SK-N-SH treated with all-trans-retinoic acid at 6 μM for 48 hours (cell line): ENCODE results near the gene FCHO1.

Source experiments
- ATAC-seq: fragments of 200-7000 bp; cut with Tn5 transposase; 3 replicates; pipeline ENCODE4 v1.9.1; 2020; ENCODE audit warnings: mild to moderate bottlenecking, moderate library complexity
- BACH2 ChIP-seq: fragments of 250-450 bp; sonication (Bioruptor Pico); IDR thresholded peaks from 2 replicates; pipeline ENCODE4 v1.9.0; 2021; ENCODE audit warnings: mild to moderate bottlenecking, borderline replicate concordance
- CREB5 ChIP-seq: fragments of 250-450 bp; sonication (Bioruptor Pico); IDR thresholded peaks from 2 replicates; pipeline ENCODE4 v1.5.1; 2020; ENCODE audit warnings: low read depth, mild to moderate bottlenecking, moderate library complexity
- CSDC2 ChIP-seq: fragments of 250-450 bp; sonication (Bioruptor Pico); IDR thresholded peaks from 2 replicates; pipeline ENCODE4 v1.5.0; 2020; ENCODE audit warnings: mild to moderate bottlenecking, moderate library complexity
- ESRRG ChIP-seq: fragments of 250-450 bp; sonication (Bioruptor Pico); IDR thresholded peaks from 2 replicates; pipeline ENCODE4 v1.6.1; 2021; ENCODE audit warnings: mild to moderate bottlenecking
- GLIS3 ChIP-seq: fragments of 250-450 bp; sonication (Bioruptor Pico); IDR thresholded peaks from 2 replicates; pipeline ENCODE4 v1.5.0; 2020; ENCODE audit warnings: mild to moderate bottlenecking, moderate library complexity
- ISL1 ChIP-seq: fragments of 250-450 bp; sonication (Bioruptor Pico); IDR thresholded peaks from 2 replicates; pipeline ENCODE4 v2.1.2; 2022; ENCODE audit warnings: mild to moderate bottlenecking, moderate library complexity
- OSR1 ChIP-seq: fragments of 250-450 bp; sonication (Bioruptor Pico); IDR thresholded peaks from 2 replicates; pipeline ENCODE4 v1.8.0; 2022; ENCODE audit warnings: moderate library complexity, mild to moderate bottlenecking, inconsistent platforms
- PATZ1 ChIP-seq: fragments of 250-450 bp; sonication (Bioruptor Pico); IDR thresholded peaks from 2 replicates; pipeline ENCODE4 v1.8.0; 2020; ENCODE audit warnings: mild to moderate bottlenecking, moderate library complexity, borderline replicate concordance
- POU6F1 ChIP-seq: fragments of 250-450 bp; sonication (Bioruptor Pico); IDR thresholded peaks from 2 replicates; pipeline ENCODE4 v1.8.0; 2021; ENCODE audit warnings: low read depth, mild to moderate bottlenecking, moderate library complexity, borderline replicate concordance
- PPARA ChIP-seq: fragments of 250-450 bp; sonication (Bioruptor Pico); IDR thresholded peaks from 2 replicates; pipeline ENCODE4 v1.5.0; 2020; ENCODE audit warnings: mild to moderate bottlenecking, borderline replicate concordance
- RARB ChIP-seq: fragments of 250-450 bp; sonication (Bioruptor Pico); IDR thresholded peaks from 2 replicates; pipeline ENCODE4 v1.8.0; 2021; ENCODE audit warnings: mild to moderate bottlenecking, moderate library complexity
- SNAI2 ChIP-seq: fragments of 250-450 bp; sonication (Bioruptor Pico); IDR thresholded peaks from 2 replicates; pipeline ENCODE4 v1.5.0; 2020; ENCODE audit warnings: mild to moderate bottlenecking, moderate library complexity
- TCF4 ChIP-seq: fragments of 250-450 bp; sonication (Bioruptor Pico); IDR thresholded peaks from 2 replicates; pipeline ENCODE4 v1.8.0; 2021; ENCODE audit warnings: mild to moderate bottlenecking, moderate library complexity, borderline replicate concordance
- TOX ChIP-seq: fragments of 250-450 bp; sonication (Bioruptor Pico); IDR thresholded peaks from 2 replicates; pipeline ENCODE4 v1.8.0; 2021; ENCODE audit warnings: mild to moderate bottlenecking, moderate library complexity, borderline replicate concordance
- TSHZ2 ChIP-seq: fragments of 250-450 bp; sonication (Bioruptor Pico); IDR thresholded peaks from 2 replicates; pipeline ENCODE4 v1.5.0; 2020; ENCODE audit warnings: mild to moderate bottlenecking, moderate library complexity
- ZC3H10 ChIP-seq: fragments of 250-450 bp; sonication (Bioruptor Pico); IDR thresholded peaks from 2 replicates; pipeline ENCODE4 v1.5.1; 2021; ENCODE audit warnings: mild to moderate bottlenecking, moderate library complexity
- ZFP3 ChIP-seq: fragments of 250-450 bp; sonication (Bioruptor Pico); IDR thresholded peaks from 2 replicates; pipeline ENCODE4 v1.5.0; 2020; ENCODE audit warnings: mild to moderate bottlenecking, moderate library complexity
- ZNF70 ChIP-seq: fragments of 450-650 bp; formaldehyde crosslinking; IDR thresholded peaks from 2 replicates; pipeline ENCODE4 v1.5.0; 2020; ENCODE audit warnings: mild to moderate bottlenecking, moderate library complexity
- ZNF8 ChIP-seq: fragments of 450-650 bp; formaldehyde crosslinking; IDR thresholded peaks from 2 replicates; pipeline ENCODE4 v1.5.0; 2020; ENCODE audit warnings: mild to moderate bottlenecking, moderate library complexity

Gene FCHO1

GRCh38 chr19:17764348-17764747 is 13.1 kb downstream of the FCHO1 start (continued):
- no peak for TF ChIP-seq PATZ1 (CRISPR knock-in tag)
- TF ChIP-seq RARB (CRISPR knock-in tag): no peak
- TF ChIP-seq ZNF70 (CRISPR knock-in tag): no peak
- no peak for TF ChIP-seq CREB5 (CRISPR knock-in tag)
- no peak for TF ChIP-seq BACH2 (CRISPR knock-in tag)
- no peak for TF ChIP-seq GLIS3 (CRISPR knock-in tag)
- no peak for TF ChIP-seq ZNF8 (CRISPR knock-in tag)
- TF ChIP-seq ZFP3 (CRISPR knock-in tag): no peak
- TF ChIP-seq, all 23 proteins: peak for 0

GRCh38 chr19:17765069-17765618 is 13.9 kb downstream of the FCHO1 start:
- TF ChIP-seq RARB (CRISPR knock-in tag): no peak
- no peak for TF ChIP-seq TSHZ2 (CRISPR knock-in tag)
- TF ChIP-seq ZNF70 (CRISPR knock-in tag): no peak
- no peak for TF ChIP-seq SNAI2 (CRISPR knock-in tag)
- TF ChIP-seq POU6F1: no peak
- no peak for TF ChIP-seq GLIS3 (CRISPR knock-in tag)
- TF ChIP-seq OSR1 (CRISPR knock-in tag): no peak
- TF ChIP-seq ISL1 (CRISPR knock-in tag): no peak
- TF ChIP-seq TOX: no peak
- no peak for TF ChIP-seq ZC3H10 (CRISPR knock-in tag)
- no peak for TF ChIP-seq TCF4 (CRISPR knock-in tag)
- no peak for TF ChIP-seq PPARA
- no peak for TF ChIP-seq ZFP3 (CRISPR knock-in tag)
- TF ChIP-seq BACH2 (CRISPR knock-in tag): no peak
- no peak for ATAC-seq

- ATAC-seq: no peak
- TF ChIP-seq PATZ1 (CRISPR knock-in tag): no peak
- TF ChIP-seq CSDC2 (CRISPR knock-in tag): no peak
- no peak for TF ChIP-seq ESRRG (CRISPR knock-in tag)
- TF ChIP-seq CREB5 (CRISPR knock-in tag): no peak
Observed at GRCh38 chr19:17766543-17767131, 15.4 kb downstream of the FCHO1 start.
